Measurements from ENCODE around the gene SORCS3. TPM values are rescaled to one million over a fixed set of nuclear protein-coding genes. Genes with fewer than 3 reads are reported as not detected.

The SORCS3 gene
- total RNA-seq (2012; rRNA removed): not detected in 2 replicates
- not detected in 2 replicates for polyA plus RNA-seq (2012; rRNA removed)
- not detected in 2 replicates for polyA plus RNA-seq (2012; cell fraction: cytosol; rRNA removed)
- not detected in 2 replicates for polyA plus RNA-seq (2012; cell fraction: nucleus; rRNA removed; ENCODE audit: low replicate concordance)
- Bru-seq, nascent RNA: percentile 0 among the genes with signal in this experiment
- percentile 0 among the genes with signal in this experiment for BruChase-seq, experiment 1, labeled RNA remaining after a 6-hour chase
- percentile 0 among the genes with signal in this experiment for BruChase-seq, experiment 2, labeled RNA remaining after a 2-hour chase
- long read RNA-seq: 0 reads

- no peak within 1 kb of the TSS for H3K4me2 ChIP-seq (ENCODE audit: low read depth, low read length)
- in situ Hi-C loops (cut with MboI; ENCODE audit: low sequenced_read_pairs): no loop called here
- ATAC-seq (ENCODE audit: low read depth): no peak
- TF ChIP-seq RFX5 (IDR thresholded peaks at IDR 0.05; ENCODE audit: low read depth, low read length): no peak
- no peak for TF ChIP-seq SMC3 (IDR thresholded peaks at IDR 0.05; ENCODE audit: low read depth, low read length)
- no peak for TF ChIP-seq ELK1 (IDR thresholded peaks at IDR 0.05; ENCODE audit: borderline replicate concordance, low read depth, low read length)
- no peak for TF ChIP-seq POLR2A (IDR thresholded peaks at IDR 0.05; ENCODE audit: low read depth, low read length)
- TF ChIP-seq MXI1 (IDR thresholded peaks at IDR 0.05; ENCODE audit: borderline replicate concordance, low read depth, low read length): no peak
- TF ChIP-seq CHD1 (IDR thresholded peaks at IDR 0.05; ENCODE audit: low read depth, low read length): no peak
- TF ChIP-seq FOS (IDR thresholded peaks at IDR 0.05; ENCODE audit: low read depth, low read length): no peak
- TF ChIP-seq USF2 (IDR thresholded peaks at IDR 0.05; ENCODE audit: low read depth, low read length): no peak
- no peak for TF ChIP-seq CTCF (conservative IDR thresholded peaks at IDR 0.05; ENCODE audit: low read depth, low read length)
- no peak for TF ChIP-seq RAD21 (IDR thresholded peaks at IDR 0.05; ENCODE audit: low read length)
- TF ChIP-seq NFE2L2 (IDR thresholded peaks at IDR 0.05; ENCODE audit: low read depth, low read length): no peak
- no peak for TF ChIP-seq CEBPB (IDR thresholded peaks at IDR 0.05; ENCODE audit: low read depth, low read length)
- no peak for TF ChIP-seq MAZ (IDR thresholded peaks at IDR 0.05; ENCODE audit: borderline replicate concordance, low read depth, low read length)
- no peak for TF ChIP-seq MAFK (IDR thresholded peaks at IDR 0.05; ENCODE audit: low read depth, low read length)
Observed at GRCh38 chr10:104641187-104641936, at the start of gene SORCS3. TSS of gene SORCS3 (plus strand) at chr10:104641290.

More at GRCh38 chr10:104641187-104641936, at the start of gene SORCS3:
- CTCF ChIA-PET: no interaction called here
- dilution Hi-C loops (cut with HindIII; ENCODE audit: low sequenced_read_pairs, unreplicated experiment): no loop called here
- Histone ChIP-seq H4K20me1 (ENCODE audit: insufficient read depth, low read length) (no peaks in the 10 kb centered on the region), H2AFZ (replicated peaks; ENCODE audit: low read length, poor library complexity) (no peak within 1 kb of the TSS), H3K36me3 (ENCODE audit: control insufficient read depth, insufficient read depth, low read length) (no peaks in the 10 kb centered on the region), H4K8ac (ENCODE audit: low read depth in 2 of 2, low read length in 2 of 2) (no peak within 1 kb of the TSS), H2AK5ac (ENCODE audit: low read depth, low read length) (no peak within 1 kb of the TSS), H3K14ac (replicated peaks; ENCODE audit: low read depth, low read length) (no peak within 1 kb of the TSS), H3K4ac (ENCODE audit: low read depth, low read length) (no peak within 1 kb of the TSS), H3K18ac (ENCODE audit: low read depth, low read length) (no peak within 1 kb of the TSS), H3K27ac (ENCODE audit: insufficient read depth, low read length) (no peak within 1 kb of the TSS), H3K9me3 (ENCODE audit: control insufficient read depth, insufficient read depth, low read length) (no peaks in the 10 kb centered on the region), H3K4me3 (ENCODE audit: insufficient read depth, low read depth, low read length) (no peak within 1 kb of the TSS), H2BK20ac (ENCODE audit: low read depth, low read length) (no peak within 1 kb of the TSS), H3K9me1 (ENCODE audit: insufficient read depth, low read length) (no peaks in the 10 kb centered on the region), H3K4me1 (ENCODE audit: control insufficient read depth, insufficient read depth, low read length) (no peaks in the 10 kb centered on the region), H3K79me1 (ENCODE audit: low read depth in 1 of 2, low read length in 2 of 2) (no peaks in the 10 kb centered on the region), H2BK15ac (ENCODE audit: low read depth, low read length) (no peak within 1 kb of the TSS), H4K91ac (ENCODE audit: insufficient read depth, low read depth, low read length) (no peak within 1 kb of the TSS), H4K5ac (ENCODE audit: low read depth, low read length) (no peak within 1 kb of the TSS), H3K23ac (ENCODE audit: low read depth, low read length) (no peak within 1 kb of the TSS), H2BK5ac (ENCODE audit: low read depth, low read length, poor library complexity, severe bottlenecking) (no peak within 1 kb of the TSS), H3K56ac (ENCODE audit: extremely low read depth, insufficient read depth, low read length) (no peak within 1 kb of the TSS), H3K27me3 (ENCODE audit: control insufficient read depth, insufficient read depth, low read length) (peaks cover 33% of the 10 kb centered on the region), H2BK120ac (ENCODE audit: low read depth, low read length) (no peak within 1 kb of the TSS), H3K9ac (ENCODE audit: low read depth, low read length) (no peak within 1 kb of the TSS), H2AK9ac (replicated peaks; ENCODE audit: low read depth, low read length, poor library complexity) (no peak within 1 kb of the TSS)
- POLR2A ChIA-PET (ENCODE audit: unreplicated experiment): interaction anchor here (0.6 kb wide), 1 partner anchor 367 kb away, joined by 3 read pairs; no protein-coding TSS in a partner anchor
- 0% methylated on average over 28 of the region's 96 CpGs; no CpG with 5 or more reads in 1 of the 2 experiments for WGBS, 2 experiments (ENCODE audit: extremely low coverage in 2 of 2, insufficient read length in 1 of 2)
- no TSS peak for BruUV-seq (replicated peaks)
- intact Hi-C loops (cut with micrococcal nuclease): no loop called here
- no peak for DNase-seq

All from IMR-90 (cell line).